ENCODE measurements around the gene NDE1.

DNA sequence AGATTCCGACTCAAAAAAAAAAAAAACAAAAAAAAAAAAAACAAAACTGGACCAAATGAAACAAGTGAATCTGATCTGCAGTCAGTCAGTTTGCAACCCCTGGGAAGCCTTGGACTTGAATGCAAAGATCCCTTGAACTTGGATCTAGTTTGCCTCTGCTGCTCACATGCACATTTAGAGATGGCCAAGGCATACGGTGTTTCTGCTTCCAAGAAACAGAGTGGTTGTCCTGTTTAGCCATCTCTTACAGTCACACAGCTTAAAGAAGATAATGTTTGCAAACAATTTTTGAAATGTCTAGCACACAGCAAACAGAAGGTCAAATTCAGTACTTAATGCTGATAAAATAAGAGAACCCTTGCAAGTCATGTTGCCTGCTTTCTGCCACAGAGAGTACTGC lies 4.5 kb downstream of the NDE1 start:
- TF ChIP-seq CTCF (IDR thresholded peaks at IDR 0.05) (no peak), POLR2AphosphoS5 (IDR thresholded peaks at IDR 0.05; ENCODE audit: insufficient read depth in 1 of 2, low read depth in 1 of 2) (no peak), POLR2A (IDR thresholded peaks at IDR 0.05) (no peak)
